ENCODE data around the gene TTC7B. TPM values are rescaled to one million over a fixed set of nuclear protein-coding genes. Genes with fewer than 3 reads are reported as not detected.

Gene TTC7B
- total RNA-seq, 1 donor from 2014 or later: 55.5 TPM

DNA sequence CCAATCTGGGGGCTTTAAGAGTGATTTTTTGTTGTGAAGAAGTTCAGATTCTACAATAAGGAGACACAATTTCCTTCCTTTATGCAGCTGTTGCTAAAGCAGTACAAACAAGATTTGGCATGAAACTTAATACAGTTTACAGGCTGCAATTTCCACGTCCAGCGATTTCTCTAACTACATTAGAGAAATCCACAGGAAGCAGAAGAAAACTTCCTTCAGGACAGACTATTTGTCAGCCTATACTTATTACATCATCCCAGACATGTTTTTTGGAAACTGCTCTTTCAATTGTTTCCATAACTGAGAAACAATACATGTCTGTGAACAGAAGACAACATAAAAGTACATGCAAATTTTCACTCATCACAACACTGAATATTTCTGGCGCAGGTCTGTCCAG is 204.3 kb downstream of the TTC7B start:
- Histone ChIP-seq H3K9me3 (replicated peaks) (no peaks in the 10 kb centered on the region), H3K4me3 (no peak overlapping the region), H3K27ac (replicated peaks) (peak overlapping the region; percentile 59), H3K36me3 (peaks cover 15% of the 10 kb centered on the region), H3K4me1 (peaks cover 70% of the 10 kb centered on the region), H3K27me3 (ENCODE audit: low read depth) (no peaks in the 10 kb centered on the region)
- TF ChIP-seq, protein P1, sequence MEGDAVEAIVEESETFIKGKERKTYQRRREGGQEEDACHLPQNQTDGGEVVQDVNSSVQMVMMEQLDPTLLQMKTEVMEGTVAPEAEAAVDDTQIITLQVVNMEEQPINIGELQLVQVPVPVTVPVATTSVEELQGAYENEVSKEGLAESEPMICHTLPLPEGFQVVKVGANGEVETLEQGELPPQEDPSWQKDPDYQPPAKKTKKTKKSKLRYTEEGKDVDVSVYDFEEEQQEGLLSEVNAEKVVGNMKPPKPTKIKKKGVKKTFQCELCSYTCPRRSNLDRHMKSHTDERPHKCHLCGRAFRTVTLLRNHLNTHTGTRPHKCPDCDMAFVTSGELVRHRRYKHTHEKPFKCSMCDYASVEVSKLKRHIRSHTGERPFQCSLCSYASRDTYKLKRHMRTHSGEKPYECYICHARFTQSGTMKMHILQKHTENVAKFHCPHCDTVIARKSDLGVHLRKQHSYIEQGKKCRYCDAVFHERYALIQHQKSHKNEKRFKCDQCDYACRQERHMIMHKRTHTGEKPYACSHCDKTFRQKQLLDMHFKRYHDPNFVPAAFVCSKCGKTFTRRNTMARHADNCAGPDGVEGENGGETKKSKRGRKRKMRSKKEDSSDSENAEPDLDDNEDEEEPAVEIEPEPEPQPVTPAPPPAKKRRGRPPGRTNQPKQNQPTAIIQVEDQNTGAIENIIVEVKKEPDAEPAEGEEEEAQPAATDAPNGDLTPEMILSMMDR (IDR thresholded peaks at IDR 0.05; ENCODE audit: borderline replicate concordance): no peak
- intact Hi-C loops (cut with micrococcal nuclease): no loop called here
- DNase-seq: no peak

DNA sequence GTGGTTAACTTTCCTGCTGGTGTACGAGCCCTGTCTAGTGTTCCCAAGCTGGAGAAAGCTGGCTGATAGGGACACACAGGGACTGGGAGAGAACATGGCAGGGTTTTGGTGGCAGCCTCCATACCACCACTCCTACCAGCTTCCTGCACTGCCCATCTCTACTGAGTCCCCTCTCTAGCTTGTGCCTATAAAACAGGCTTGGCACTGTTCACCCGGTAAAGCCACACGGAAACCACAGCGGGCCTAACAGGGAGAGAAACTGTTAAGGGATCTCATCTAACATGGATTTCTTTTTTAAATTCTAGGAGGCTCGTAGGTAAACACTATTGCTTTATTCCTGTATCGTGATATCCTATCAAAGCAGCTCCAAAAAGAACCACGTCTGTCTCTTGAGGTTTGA is 204.7 kb downstream of the TTC7B start:
- peaks cover 70% of the 10 kb centered on the region for H3K4me1 ChIP-seq
- intact Hi-C loops (cut with micrococcal nuclease): no loop called here
- peak overlapping the region; percentile 59 for H3K27ac ChIP-seq (replicated peaks)

DNA sequence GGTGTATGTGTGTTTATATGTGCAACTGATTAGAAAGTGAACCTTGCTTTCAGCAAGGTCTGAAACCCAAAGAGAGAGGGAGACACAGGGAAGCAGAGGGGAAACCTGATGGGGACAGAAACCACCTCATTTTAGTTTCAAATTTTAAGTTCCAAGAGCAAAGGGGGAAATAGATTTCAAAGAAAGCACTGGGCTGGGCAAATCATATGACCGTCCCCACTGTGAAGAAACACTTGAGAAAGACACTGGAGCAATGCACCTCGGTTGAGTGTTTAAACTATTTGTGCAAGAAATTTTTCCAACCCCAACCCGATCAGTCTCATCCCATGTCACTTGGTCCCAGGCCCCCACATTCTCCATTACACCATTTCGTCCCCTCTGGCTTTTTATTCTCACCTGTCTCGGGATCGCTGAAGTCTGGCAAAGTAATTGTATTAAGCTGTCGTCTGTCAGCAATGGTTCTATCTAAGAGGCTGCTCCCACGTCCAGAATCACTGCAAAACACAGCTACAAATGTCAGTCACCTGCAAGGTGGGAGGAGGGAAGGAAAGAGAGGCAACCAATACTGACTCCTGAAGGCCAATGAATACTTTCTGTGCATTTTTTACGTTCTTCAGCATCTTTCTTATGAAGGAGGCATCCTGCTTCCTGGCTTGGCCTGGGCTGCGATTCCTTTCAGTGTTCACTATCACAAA is 205.7 kb downstream of the TTC7B start:
- peaks cover 67% of the 10 kb centered on the region for H3K4me1 ChIP-seq
- H3K27ac ChIP-seq (replicated peaks): no peak overlapping the region
- H3K9me3 ChIP-seq (replicated peaks): no peaks in the 10 kb centered on the region
- H3K36me3 ChIP-seq: peaks cover 15% of the 10 kb centered on the region
- no peak overlapping the region for H3K4me3 ChIP-seq
- TF ChIP-seq, protein P1 (IDR thresholded peaks at IDR 0.05; ENCODE audit: borderline replicate concordance): no peak
- H3K27me3 ChIP-seq (ENCODE audit: low read depth): no peaks in the 10 kb centered on the region
- intact Hi-C loops (cut with micrococcal nuclease): no loop called here
- DNase-seq: no peak

More for the DNA sequence above, 204.7 kb downstream of the TTC7B start:
- no peak for DNase-seq
- Histone ChIP-seq H3K9me3 (replicated peaks) (no peaks in the 10 kb centered on the region), H3K27me3 (ENCODE audit: low read depth) (no peaks in the 10 kb centered on the region), H3K4me3 (no peak overlapping the region), H3K36me3 (peaks cover 15% of the 10 kb centered on the region)
- TF ChIP-seq, protein P1 (IDR thresholded peaks at IDR 0.05; ENCODE audit: borderline replicate concordance): no peak

DNA sequence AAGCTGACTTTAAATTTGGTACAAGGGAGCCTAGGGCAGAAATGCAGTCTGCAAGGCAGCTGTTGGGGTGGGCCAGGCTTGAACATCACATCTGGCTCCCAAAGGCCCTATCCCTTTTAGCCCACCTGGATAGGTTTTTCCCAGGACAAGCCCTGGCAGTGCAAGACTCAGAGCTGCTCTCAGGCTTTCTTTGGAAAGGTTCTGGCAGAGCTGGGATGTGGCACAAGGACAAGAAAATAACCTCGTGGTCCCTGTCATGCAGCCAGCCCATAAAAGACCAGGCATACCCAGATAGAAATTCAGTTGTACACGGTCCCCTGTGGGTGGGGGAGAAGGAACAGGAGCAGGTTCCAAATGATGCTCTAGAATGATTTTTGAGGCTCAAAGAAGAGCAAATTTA is 206.9 kb downstream of the TTC7B start:
- Histone ChIP-seq H3K4me3 (no peak overlapping the region), H3K27ac (replicated peaks) (peak overlapping the region; percentile 14), H3K36me3 (peaks cover 15% of the 10 kb centered on the region), H3K4me1 (peaks cover 63% of the 10 kb centered on the region), H3K27me3 (ENCODE audit: low read depth) (no peaks in the 10 kb centered on the region), H3K9me3 (replicated peaks) (no peaks in the 10 kb centered on the region)
- TF ChIP-seq, protein P1 (IDR thresholded peaks at IDR 0.05; ENCODE audit: borderline replicate concordance): no peak
- DNase-seq: no peak
- intact Hi-C loops (cut with micrococcal nuclease): no loop called here

DNA sequence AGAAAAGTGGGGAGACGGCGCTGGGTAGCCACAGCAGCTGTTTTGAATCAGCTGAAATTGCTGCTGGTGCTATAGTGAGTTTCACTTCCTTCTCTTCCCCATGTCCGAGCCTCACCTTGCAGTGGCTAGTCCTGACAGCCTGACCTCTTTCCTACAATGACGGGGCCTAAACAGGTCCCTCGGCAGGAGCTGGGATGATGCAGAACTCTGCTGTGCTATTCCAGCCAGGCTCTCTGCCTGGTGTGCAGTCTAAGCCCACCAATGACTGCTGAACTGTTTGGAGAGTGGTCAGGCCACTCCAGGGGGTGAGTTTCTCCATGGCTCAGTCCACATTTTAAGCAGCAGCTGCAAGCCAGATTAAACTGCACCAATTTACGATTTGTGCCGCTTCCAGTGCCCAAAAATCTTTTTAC is 207.3 kb downstream of the TTC7B start:
- intact Hi-C loops (cut with micrococcal nuclease): no loop called here
- no peaks in the 10 kb centered on the region for H3K27me3 ChIP-seq (ENCODE audit: low read depth)
- H3K36me3 ChIP-seq: peaks cover 15% of the 10 kb centered on the region
- TF ChIP-seq, protein P1 (IDR thresholded peaks at IDR 0.05; ENCODE audit: borderline replicate concordance): no peak
- peaks cover 61% of the 10 kb centered on the region for H3K4me1 ChIP-seq
- H3K9me3 ChIP-seq (replicated peaks): no peaks in the 10 kb centered on the region
- no peak for DNase-seq
- H3K27ac ChIP-seq (replicated peaks): peak overlapping the region; percentile 14
- H3K4me3 ChIP-seq: no peak overlapping the region

Data from left ventricle myocardium inferior (tissue), 1 donor.